Measurements from ENCODE around the gene KRTAP9-7. TPM values are rescaled to one million over a fixed set of nuclear protein-coding genes. Genes with fewer than 3 reads are reported as not detected.

Gene KRTAP9-7
- polyA plus RNA-seq, 1 donor from 2014 or later, result not detected

DNA sequence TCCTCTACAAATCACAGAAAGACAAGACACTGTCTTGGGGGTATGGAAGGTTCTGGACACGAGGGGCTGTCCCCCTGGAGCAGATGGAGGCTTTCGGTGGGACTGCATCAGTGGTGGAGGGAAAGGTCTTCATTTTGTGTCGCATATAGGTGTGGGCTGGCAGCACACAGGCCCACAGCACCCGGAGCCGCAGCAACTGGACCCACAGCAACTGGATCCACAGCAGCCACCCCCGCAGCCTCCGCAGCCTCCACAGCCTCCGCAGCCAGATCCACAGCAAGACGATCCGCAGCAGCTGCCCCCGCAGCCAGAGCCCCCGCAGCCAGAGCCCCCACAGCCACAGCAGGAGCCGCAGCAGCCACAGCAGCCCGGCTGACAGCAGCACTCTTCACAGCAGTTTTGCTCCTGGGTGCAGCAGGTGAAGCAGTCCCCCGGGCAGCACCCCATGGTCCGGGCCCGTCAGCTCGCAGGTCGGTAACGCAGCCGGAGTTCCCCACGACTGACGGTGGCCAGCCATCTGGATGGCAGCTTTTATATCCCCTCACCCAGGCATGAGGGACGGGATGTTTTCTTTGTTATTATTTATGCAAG, 39.8 kb downstream of the KRTAP9-7 start, which contains the start of gene KRTAP17-1:
KRTAP17-1 (minus strand) TSS at position 507 of the 591 bp plus-strand sequence; CDS start at position 447, 60 bp downstream.
- Histone ChIP-seq H2AFZ (ENCODE audit: low read depth, low read length) (no peak within 1 kb of the TSS), H3K27me3 (ENCODE audit: insufficient read depth, low read depth, low read length) (no peaks in the 10 kb centered on the region), H3K9me2 (ENCODE audit: insufficient read depth, low read length) (no peaks in the 10 kb centered on the region), H3K36me3 (ENCODE audit: insufficient read depth, low read length) (no peaks in the 10 kb centered on the region), H3K9ac (ENCODE audit: low read length) (no peak within 1 kb of the TSS), H3K27ac (ENCODE audit: low read length) (no peak within 1 kb of the TSS), H3K79me2 (replicated peaks; ENCODE audit: insufficient read depth, low read length) (no peaks in the 10 kb centered on the region), H3K9me3 (ENCODE audit: low read length) (no peaks in the 10 kb centered on the region), H3F3A (ENCODE audit: insufficient read depth, low read length, poor library complexity, severe bottlenecking) (no peaks in the 10 kb centered on the region), H3K4me2 (ENCODE audit: low read length) (no peak within 1 kb of the TSS), H3K4me3 (ENCODE audit: low read length) (no peak within 1 kb of the TSS), H4K20me1 (ENCODE audit: insufficient read depth) (no peaks in the 10 kb centered on the region)
- TF ChIP-seq EZH2 (IDR thresholded peaks at IDR 0.05; ENCODE audit: borderline replicate concordance, insufficient read depth, low read length, poor library complexity, severe bottlenecking) (no peak), MXI1 (conservative IDR thresholded peaks at IDR 0.05; ENCODE audit: poor library complexity, severe bottlenecking) (no peak), SMC3 (conservative IDR thresholded peaks at IDR 0.05; ENCODE audit: poor library complexity) (no peak), TAF1 (IDR thresholded peaks at IDR 0.05; ENCODE audit: low read depth) (no peak), POLR2AphosphoS5 (IDR thresholded peaks at IDR 0.05) (no peak), RAD21 (conservative IDR thresholded peaks at IDR 0.05) (no peak), EP300 (conservative IDR thresholded peaks at IDR 0.05; ENCODE audit: poor library complexity, severe bottlenecking) (no peak)
- TF ChIP-seq, protein P1, sequence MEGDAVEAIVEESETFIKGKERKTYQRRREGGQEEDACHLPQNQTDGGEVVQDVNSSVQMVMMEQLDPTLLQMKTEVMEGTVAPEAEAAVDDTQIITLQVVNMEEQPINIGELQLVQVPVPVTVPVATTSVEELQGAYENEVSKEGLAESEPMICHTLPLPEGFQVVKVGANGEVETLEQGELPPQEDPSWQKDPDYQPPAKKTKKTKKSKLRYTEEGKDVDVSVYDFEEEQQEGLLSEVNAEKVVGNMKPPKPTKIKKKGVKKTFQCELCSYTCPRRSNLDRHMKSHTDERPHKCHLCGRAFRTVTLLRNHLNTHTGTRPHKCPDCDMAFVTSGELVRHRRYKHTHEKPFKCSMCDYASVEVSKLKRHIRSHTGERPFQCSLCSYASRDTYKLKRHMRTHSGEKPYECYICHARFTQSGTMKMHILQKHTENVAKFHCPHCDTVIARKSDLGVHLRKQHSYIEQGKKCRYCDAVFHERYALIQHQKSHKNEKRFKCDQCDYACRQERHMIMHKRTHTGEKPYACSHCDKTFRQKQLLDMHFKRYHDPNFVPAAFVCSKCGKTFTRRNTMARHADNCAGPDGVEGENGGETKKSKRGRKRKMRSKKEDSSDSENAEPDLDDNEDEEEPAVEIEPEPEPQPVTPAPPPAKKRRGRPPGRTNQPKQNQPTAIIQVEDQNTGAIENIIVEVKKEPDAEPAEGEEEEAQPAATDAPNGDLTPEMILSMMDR (IDR thresholded peaks at IDR 0.05; ENCODE audit: poor library complexity, severe bottlenecking), result no peak
- TF ChIP-seq, protein P2, sequence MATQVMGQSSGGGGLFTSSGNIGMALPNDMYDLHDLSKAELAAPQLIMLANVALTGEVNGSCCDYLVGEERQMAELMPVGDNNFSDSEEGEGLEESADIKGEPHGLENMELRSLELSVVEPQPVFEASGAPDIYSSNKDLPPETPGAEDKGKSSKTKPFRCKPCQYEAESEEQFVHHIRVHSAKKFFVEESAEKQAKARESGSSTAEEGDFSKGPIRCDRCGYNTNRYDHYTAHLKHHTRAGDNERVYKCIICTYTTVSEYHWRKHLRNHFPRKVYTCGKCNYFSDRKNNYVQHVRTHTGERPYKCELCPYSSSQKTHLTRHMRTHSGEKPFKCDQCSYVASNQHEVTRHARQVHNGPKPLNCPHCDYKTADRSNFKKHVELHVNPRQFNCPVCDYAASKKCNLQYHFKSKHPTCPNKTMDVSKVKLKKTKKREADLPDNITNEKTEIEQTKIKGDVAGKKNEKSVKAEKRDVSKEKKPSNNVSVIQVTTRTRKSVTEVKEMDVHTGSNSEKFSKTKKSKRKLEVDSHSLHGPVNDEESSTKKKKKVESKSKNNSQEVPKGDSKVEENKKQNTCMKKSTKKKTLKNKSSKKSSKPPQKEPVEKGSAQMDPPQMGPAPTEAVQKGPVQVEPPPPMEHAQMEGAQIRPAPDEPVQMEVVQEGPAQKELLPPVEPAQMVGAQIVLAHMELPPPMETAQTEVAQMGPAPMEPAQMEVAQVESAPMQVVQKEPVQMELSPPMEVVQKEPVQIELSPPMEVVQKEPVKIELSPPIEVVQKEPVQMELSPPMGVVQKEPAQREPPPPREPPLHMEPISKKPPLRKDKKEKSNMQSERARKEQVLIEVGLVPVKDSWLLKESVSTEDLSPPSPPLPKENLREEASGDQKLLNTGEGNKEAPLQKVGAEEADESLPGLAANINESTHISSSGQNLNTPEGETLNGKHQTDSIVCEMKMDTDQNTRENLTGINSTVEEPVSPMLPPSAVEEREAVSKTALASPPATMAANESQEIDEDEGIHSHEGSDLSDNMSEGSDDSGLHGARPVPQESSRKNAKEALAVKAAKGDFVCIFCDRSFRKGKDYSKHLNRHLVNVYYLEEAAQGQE (IDR thresholded peaks at IDR 0.05; ENCODE audit: borderline replicate concordance), result no peak

GRCh38 chr17:41315814-41316445, 40.4 kb downstream of the KRTAP9-7 start:
- Histone ChIP-seq H3K4me2 (ENCODE audit: low read length) (no peak overlapping the region), H2AFZ (ENCODE audit: low read depth, low read length) (no peak overlapping the region), H3K4me3 (ENCODE audit: low read length) (no peak overlapping the region), H3K27ac (ENCODE audit: low read length) (no peak overlapping the region), H3K36me3 (ENCODE audit: insufficient read depth, low read length) (no peaks in the 10 kb centered on the region), H4K20me1 (ENCODE audit: insufficient read depth) (no peaks in the 10 kb centered on the region), H3F3A (ENCODE audit: insufficient read depth, low read length, poor library complexity, severe bottlenecking) (no peaks in the 10 kb centered on the region), H3K79me2 (replicated peaks; ENCODE audit: insufficient read depth, low read length) (no peaks in the 10 kb centered on the region), H3K9ac (ENCODE audit: low read length) (no peak overlapping the region), H3K27me3 (ENCODE audit: insufficient read depth, low read depth, low read length) (no peaks in the 10 kb centered on the region), H3K9me2 (ENCODE audit: insufficient read depth, low read length) (no peaks in the 10 kb centered on the region), H3K9me3 (ENCODE audit: low read length) (no peaks in the 10 kb centered on the region)
- no peak for TF ChIP-seq MXI1 (conservative IDR thresholded peaks at IDR 0.05; ENCODE audit: poor library complexity, severe bottlenecking)
- TF ChIP-seq RAD21 (conservative IDR thresholded peaks at IDR 0.05), result no peak
- TF ChIP-seq EZH2 (IDR thresholded peaks at IDR 0.05; ENCODE audit: borderline replicate concordance, insufficient read depth, low read length, poor library complexity, severe bottlenecking), result no peak
